ENCODE results near the gene SCN4A. TPM values are rescaled to one million over a fixed set of nuclear protein-coding genes. Genes with fewer than 3 reads are reported as not detected.

The SCN4A gene
- total and polyA plus RNA-seq, 2 of the 13 experiments (the other 11 are each of a cell fraction or from before 2014, with no cell fraction given): 0.02 to 0.03 TPM

- TF ChIP-seq SNAPC4 (CRISPR knock-in tag; IDR thresholded peaks at IDR 0.05) (no peak), GRHL1 (CRISPR knock-in tag; conservative IDR thresholded peaks at IDR 0.05) (no peak), FOXK1 (CRISPR knock-in tag; IDR thresholded peaks at IDR 0.05; ENCODE audit: borderline replicate concordance, low read depth) (0 out of 2 replicates have a peak, but pooled peaks have one; percentile 18), SUZ12 (IDR thresholded peaks at IDR 0.05; ENCODE audit: low read depth, low read length) (no peak), RORA (CRISPR knock-in tag; IDR thresholded peaks at IDR 0.05) (no peak), ZNF615 (CRISPR knock-in tag; IDR thresholded peaks at IDR 0.05; ENCODE audit: borderline replicate concordance) (no peak), KDM5B (CRISPR knock-in tag; IDR thresholded peaks at IDR 0.05; ENCODE audit: borderline replicate concordance) (0 out of 2 replicates have a peak, but pooled peaks have one; percentile 38), ATF4 (CRISPR knock-in tag; IDR thresholded peaks at IDR 0.05) (peak in 1 of 2 experiments; percentile 77; a peak in 2 of 4 replicates), DMTF1 (CRISPR knock-in tag; IDR thresholded peaks at IDR 0.05) (no peak), FOXA1 (IDR thresholded peaks at IDR 0.05) (no peak), FOXA1 (CRISPR knock-in tag; IDR thresholded peaks at IDR 0.05) (peak; percentile 58), SRSF4 (IDR thresholded peaks at IDR 0.05; ENCODE audit: low read depth, low read length, poor library complexity, severe bottlenecking) (no peak), GABPB1 (CRISPR knock-in tag; IDR thresholded peaks at IDR 0.05) (peak; percentile 22; the same call in 1 of the 2 replicates), CREM (IDR thresholded peaks at IDR 0.05) (no peak), CREM (CRISPR knock-in tag; IDR thresholded peaks at IDR 0.05) (no peak), ZFP41 (CRISPR knock-in tag; IDR thresholded peaks at IDR 0.05; ENCODE audit: borderline replicate concordance) (no peak), GMEB2 (CRISPR knock-in tag; IDR thresholded peaks at IDR 0.05; ENCODE audit: low read depth) (no peak), KLF16 (CRISPR knock-in tag; IDR thresholded peaks at IDR 0.05) (peak in 1 of 2 experiments; percentile 49; a peak in 1 of 4 replicates)
Measured at GRCh38 chr17:63962298-63962744, 10.4 kb downstream of the SCN4A start (continued).

Data from HepG2 (cell line).